HG03095 (cell line): ENCODE measurements around the gene MTRFR.
"Not testable (repeated sequence)": the region's sequence is repeated elsewhere in the genome, so short reads cannot be mapped to it uniquely, and the experiment has no call there.

Experiments
- ATAC-seq: cut with Tn5 transposase; IDR thresholded peaks from one replicate; pipeline ENCODE4 v1.9.1; 2021; ENCODE audit warnings: moderate library complexity; ENCODE audit not compliant: unreplicated experiment

Gene MTRFR

DNA sequence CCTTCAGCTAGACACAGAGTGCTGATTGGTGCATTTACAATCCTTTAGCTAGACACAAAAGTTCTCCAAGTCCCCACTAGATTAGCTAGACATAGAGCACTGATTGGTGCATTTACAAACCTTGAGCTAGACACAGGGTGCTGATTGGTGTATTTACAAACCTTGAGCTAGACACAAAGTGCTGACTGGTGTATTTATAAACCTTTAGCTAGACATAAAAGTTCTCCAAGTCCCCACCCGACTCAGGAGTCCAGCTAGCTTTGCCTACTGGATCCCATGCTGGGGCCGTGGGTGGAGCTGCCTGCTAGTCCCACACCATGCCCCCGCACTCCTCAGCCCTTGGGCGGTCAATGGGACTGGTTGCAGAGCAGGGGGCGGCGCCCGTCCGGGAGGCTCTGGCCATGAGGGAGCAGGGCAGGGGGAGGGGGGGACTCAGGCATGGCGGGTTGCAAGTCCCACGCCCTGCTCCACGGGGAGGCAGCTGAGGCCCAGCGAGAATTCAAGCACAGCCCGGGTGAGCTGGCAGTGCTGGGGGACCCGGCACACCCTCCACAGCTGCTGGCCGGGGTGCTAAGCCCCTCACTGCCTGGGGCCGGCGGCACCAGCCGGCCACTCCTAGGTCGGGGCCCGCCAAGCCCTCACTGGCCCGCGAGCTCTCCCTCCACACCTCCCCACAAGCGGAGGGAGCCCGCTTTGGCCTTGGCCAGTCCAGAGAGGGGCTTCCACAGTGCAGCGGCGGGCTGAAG is 15.9 kb downstream of the MTRFR start:
- not testable (repeated sequence) for ATAC-seq

DNA sequence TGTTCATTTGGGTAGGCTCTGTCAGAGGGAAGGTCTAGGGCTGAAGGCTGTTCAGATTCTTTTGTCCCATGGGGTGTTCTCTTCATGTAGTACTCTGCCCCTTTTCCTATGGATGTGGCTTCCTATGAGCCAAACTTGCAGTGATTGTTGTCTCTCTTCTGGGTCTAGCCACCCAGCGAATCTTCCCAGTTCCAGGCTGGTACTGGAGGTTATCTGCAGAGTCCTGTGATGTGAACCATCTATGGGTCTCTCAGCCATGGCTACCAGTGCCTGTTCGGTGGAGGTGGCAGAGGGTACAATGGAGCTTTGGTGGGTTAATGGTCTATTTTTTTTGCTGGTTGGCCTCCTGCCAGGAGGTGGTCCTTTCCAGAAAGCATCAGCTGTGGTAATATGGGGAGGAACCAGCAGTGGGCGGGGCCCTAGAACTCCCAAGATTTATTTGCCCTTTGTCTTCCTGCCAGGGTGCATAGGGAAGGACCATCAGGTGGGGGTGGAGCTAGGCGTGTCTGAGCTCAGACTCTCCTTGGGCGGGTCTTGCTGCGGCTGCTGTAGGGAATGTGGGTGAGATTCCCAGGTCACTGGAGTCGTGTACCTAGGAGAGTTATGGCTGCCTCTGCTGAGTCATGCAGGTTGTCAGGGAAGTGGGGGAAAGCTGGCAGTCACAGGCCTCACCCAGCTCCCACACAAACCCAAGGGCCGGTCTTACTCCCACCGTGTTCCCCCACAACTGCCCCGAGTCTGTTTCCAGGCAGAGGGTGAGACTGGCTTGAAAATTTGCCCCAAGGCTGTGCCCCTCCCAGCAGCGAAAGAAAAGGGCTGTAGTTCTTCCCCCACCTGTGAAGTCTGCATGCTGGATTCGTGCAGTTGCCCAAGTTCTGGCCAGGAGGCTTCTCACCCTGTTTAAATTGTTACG is 17.5 kb downstream of the MTRFR start:
- no peak for ATAC-seq

DNA sequence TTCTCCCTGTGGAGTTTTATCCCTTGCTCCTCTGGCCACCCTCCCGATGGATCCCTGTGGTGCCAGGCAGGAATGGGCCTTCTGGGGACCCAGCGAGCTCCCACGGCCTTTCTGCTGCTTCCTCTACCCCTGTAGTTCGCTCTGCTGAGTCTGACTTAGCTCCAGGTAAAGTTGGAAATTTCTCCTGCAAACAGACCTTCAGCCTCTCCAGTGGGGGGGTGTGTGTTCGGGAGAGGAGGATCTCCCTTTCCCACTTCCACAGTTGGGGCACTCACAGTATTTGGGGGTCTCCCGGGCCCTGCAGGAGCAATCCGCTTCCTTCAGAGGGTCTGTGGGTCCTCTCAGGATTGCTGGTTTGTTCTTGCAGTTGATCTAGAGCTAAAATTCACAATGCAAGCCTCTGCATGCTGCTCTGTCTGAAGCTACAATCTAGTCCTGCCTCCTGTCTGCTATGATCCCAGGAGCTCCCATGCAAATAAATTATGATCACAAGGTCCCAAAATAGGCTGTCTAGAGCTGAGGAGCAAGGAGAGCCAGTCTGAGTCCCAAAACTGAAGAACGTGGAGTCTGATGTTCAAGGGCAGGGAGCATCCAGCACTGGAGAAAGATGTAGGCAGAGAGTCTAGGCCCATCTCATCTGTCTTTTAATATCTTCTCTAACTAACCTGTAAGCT is 18.3 kb downstream of the MTRFR start:
- ATAC-seq: no peak

DNA sequence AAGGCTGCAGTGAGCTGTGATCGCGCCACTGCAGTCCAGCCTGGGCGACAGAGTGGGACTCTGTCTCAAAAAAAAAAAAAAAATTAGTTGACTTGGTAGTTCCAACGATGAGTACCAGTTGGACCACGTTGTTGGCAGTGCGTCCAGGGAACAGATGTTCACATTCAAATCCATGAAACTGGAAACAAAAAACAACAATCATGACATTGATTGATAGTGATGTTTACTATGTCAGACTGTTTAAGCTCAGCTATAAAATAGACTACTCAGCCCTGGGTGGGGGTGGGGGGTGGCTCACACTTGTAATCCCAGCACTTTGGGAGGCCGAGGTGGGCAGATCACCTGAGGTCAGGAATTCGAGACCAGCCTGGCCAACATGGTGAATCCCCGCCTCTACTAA is 19.1 kb downstream of the MTRFR start:
- ATAC-seq: not testable (repeated sequence)

DNA sequence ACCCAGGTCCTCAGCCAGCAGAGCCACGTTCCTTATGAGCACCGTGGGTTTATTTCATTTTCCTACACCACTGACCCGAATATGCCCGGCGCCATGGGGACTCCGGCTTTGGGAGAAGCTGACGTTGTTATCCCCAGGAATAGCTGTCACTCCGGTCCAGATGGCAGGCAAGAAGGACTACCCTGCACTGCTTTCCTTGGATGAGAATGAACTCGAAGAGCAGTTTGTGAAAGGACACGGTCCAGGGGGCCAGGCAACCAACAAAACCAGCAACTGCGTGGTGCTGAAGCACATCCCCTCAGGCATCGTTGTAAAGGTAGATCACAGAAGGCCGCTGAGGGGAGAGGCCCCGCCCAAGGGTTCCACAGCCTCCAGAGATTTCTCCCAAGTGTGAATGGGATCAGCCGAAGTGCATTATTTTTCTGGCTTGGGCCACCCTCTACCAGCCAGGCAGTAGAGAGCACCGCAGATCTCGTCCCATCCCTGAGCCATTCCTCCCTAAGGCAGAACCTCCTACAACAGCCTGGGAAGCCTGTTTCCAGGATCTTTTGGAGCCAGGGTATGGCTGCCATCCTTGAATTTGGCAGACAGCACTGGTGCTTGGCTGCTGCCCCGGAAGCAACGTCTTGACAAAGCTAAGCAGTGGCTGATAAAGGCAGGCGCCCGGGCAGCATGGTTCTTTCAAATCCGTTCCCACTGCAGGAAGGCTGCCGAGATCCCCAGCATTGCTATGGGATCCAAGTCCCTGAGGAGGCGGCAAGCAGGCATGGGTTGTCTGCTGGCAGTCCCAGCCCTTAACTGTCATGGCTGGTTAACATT is 20.6 kb downstream of the MTRFR start:
- ATAC-seq: no peak

DNA sequence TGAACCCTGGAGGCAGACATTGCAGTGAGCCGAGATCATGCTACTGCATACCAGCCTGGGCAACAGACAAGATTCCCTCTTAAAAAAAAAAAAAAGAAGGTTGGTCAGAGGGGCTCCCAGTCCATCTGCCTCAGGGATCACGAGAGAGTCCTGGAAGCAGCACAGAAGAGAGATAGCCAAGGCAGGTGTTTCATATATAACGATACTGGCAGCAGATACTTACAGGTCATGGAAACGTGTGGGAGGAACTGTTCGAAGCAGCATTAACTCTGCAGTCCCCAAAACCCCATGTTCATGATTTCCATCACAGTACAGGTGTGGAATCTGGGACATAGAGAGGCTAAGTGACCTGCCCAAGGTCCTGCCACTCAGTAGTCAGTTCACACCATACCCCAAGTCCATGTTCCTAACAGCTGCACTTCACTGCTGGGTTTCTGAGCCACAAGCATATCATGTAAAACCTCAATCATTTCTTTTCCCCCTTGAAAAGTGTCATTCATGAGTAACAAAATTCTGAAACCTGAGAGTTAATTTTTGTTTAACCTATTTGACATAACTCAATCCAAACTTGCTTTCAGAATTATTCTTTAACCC is 21.7 kb downstream of the MTRFR start:
- no peak for ATAC-seq

DNA sequence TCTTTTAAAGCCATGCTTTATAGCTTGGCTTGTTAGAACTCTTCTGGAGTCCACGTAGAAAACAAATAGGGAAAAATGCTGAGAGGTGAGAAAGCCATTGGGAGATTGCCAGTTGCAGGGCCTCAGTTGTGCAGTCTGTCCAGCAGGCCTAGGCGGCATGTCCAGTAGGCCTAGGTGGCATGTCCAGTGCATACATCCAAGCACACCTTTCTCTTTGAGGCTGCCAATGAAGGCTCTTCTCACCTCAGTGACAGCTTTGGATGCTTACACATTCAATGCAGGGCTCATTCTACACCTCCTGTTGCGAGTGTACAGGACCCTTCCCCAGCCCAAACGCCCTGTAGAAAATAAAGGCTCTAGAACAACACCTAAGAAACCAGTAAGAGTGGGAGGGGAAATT is 25.4 kb downstream of the MTRFR start:
- ATAC-seq: no peak

DNA sequence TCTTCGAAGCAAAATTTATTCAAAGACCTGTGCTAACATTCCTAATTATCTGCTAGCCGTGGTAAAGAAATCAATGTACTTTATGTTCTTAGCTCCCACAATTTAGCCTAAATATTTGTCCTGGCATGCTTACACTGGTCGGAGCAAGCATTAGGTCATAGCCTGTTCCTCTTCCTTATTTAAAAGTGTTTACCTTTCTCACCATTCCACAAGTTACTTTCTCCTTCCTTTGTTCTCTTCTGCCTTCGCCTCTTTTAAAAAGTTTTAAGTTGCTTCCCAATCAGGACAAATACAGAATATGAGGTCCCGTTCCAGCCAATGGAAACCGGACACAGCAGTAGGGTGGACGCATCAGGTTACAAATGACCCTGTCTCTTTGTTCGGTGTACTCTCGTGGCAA is 26.8 kb downstream of the MTRFR start:
- no peak for ATAC-seq

DNA sequence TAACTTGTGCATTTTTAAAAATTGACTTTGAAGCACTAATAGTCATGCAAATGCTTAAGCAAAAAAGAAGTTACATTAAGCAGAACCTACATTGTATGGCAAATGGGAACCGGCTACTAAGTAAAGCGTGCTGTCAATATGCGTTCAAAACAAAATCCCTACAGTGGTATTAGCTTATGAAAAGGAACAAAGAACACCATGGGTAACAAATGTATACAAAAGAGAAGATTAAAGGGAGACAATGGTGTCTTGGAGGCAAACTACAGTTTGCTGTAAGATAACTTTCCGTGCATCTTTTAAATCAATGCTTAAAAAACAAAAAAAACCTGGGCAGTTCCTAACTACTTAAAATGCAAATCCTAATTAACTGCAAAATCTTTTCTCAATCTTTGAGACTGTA is 28.0 kb downstream of the MTRFR start:
- ATAC-seq: no peak

DNA sequence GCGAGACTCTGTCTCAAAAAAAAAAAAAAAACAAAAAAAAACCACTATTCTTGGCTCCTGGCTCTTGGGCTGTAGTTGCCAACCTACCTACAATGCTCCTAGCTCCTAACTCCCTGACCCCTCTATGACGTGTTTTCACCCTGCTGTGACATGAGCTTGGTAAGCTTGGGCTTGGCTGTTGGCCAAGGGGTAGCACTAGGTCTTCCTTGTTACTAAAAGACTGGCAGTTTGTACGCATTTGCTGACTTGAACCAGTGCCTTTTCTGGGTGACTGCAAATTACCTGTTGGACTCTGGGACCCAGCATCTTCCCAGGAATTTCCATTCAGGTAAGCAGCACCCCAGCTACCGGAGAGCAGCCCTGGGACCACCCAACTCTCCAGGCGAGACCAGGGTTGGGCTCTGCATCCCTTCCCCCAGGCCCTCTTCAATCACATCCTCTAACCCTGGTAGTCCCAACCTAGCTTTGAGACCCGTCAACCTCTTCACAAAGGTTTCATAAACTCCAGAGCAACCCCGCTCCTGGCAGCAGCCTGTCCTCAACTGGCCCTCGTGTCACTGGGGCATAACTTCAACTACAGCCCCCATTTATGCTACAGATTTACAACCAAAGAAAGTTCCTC is 30.1 kb downstream of the MTRFR start:
- no peak for ATAC-seq

DNA sequence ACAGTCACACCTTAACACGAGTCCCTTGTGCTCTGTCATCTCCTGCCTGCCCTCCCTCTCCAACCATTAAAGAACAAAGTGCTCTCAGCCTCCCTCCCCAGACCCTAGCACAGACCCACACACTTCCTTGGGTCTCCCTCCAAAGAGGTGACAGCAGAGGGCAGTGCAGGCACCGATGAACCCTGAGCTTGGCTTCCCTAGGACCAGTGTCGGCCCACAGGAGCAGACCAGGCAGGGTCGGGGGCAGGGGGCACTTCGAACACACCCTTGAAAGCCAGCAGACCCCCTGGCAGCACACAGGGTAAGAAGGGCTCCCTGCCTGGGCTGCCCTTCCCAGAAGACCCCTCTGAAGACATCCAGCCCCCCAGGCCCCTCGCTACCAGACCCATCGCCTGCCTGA is 31.4 kb downstream of the MTRFR start:
- no peak for ATAC-seq

DNA sequence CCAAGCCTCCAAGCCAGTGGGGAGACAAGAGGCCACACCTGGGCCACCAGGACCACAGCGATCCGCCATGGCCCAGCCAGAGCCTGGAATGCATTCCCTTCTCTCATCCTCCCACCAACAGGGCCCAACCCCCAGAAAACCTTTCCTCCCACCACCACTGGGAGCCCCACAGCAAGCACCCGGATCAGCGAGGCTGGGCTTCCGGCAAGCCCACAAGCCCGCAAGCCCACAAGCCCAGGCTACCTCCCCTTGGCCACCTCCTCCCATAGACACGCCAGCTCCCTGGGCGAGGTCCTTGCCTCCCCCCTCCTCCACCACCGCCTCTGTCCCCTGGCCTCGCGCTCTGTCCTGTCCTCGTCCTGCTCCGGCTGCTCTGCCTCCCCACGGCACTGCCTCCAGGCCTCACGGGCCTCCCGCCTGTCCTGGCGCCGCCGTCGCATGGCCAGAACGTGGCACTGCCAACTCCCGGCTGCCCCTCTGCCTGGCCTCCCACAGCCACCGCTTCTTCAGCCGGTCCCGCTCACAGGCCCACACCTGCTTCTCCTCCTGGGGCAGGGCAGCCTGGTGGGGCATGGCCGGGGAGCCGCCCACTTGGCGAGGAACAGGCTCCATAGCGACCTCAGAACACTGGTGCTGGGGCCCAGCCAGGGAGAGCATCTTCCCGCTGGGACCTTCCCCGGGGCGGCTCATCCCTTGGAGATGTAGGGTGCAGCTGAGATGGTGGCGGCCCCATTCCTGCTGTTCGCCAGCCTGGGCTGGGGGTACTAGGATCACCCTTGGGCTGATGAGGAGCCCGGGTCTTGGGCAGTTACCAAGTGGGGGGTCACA is 32.8 kb downstream of the MTRFR start:
- no peak for ATAC-seq

DNA sequence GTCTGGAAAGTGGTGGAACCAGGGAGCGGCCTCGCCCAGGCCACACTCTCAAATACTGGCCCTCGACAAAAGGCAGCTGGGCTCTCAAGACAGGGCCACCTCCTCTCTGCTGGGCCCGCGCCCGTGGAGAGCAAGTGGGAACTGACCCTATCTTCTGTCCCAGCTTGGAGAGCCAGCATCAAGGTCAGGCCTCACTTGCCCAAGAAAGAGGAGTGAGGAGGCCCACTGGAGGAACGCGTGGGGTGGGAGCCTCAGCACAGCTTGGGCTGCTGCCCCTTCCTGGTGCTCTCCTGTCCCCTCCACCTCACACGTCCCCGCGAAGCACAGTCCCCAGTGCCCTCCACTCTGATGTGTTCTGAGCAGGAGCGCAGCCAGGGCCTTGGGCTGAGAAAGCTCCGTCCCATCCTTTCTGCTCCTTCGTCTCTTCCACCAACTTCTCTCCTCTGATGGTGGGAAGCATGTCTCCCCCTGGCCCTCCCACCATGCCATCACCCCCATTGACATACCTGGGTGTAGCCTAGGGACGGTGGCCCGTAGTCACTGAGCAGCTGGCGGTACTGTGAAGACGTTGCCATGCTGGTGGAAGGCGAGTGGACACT is 33.5 kb downstream of the MTRFR start:
- ATAC-seq: no peak

DNA sequence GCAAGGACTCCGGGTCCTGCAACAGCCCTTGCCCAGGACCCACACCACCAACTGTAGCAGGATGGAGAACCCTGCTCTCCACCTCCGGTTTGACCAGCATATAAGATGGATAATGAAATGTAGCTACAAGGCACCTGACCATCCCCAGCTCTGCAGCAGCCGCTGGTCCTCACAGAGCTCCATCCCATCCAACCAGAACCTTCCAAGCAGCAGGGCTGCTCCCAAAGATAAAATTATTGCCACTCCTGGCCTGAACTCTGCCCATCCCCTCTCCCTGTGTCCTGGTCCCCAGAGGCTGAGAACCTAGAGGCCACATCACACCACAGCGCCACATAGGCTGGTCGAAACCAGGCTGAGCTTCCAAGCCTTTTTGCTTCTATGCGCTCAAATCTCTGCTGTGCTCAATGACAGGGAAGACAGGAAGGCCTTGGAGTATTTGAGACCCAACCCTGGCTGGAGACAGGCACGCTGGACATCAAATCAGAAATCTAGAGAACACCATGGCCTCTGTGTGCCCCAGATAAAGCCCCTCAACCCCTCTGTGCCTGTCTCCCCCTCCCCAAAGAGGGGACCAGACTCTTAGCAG is 34.2 kb downstream of the MTRFR start:
- no peak for ATAC-seq

DNA sequence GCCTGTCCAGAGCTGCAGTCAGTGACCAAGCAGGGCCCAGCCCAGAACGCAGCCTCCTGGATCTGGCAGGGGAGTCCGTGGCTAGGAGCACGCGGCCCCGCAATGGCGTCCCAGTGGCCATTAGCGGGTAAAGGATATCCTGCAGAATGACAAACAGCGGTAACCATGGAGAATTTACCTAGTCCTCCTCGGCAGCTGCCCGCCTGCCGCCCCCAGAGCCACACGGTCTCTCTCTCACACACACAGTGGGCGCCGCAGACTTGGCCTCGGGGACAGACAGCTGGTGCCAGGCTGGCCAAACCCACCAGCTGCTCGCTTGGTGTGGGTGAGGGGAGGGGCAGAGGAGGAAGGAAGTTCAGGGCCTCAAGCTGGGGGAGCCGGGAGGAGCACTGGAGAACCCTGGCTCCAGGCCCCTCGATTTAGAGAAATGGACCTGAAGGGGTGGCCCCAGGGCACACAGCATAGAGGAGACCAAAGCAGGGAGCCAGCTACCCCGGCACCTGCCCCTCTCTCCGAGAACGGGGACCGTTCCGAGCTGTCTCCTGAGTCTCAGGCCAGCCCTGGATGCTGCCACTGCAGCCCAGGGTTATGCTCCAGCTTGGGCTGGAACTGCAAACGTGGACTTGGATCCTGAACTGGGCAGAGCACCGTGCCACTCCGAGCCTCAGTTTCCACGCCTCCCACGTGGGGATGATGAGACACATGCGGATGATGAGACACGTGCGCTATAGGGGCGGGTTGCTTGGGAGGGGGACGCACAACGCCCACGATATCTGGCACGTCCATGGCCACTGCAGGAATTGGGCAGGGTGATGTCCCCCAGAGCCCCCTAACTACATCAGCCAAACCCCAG is 35.0 kb downstream of the MTRFR start:
- no peak for ATAC-seq

DNA sequence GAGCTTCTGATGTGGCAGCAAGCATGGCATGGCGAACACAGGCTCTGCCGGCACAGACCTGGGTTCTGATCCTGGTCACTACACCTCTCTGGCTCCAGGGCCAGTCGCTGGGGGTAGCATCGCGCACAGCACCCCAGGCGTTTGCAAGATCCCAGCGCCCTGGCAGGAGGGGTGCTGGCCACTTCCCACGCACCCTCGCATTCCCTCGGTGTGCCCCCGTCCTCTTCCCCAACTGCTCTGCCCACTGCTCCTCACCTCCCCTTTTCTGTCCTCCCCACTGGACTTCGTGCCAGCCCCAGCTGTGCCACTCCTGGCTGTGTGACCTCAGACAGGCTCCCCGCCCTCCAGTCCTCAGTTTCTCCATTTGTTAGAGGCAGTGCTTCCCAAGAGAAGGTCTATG is 35.6 kb downstream of the MTRFR start:
- no peak for ATAC-seq

DNA sequence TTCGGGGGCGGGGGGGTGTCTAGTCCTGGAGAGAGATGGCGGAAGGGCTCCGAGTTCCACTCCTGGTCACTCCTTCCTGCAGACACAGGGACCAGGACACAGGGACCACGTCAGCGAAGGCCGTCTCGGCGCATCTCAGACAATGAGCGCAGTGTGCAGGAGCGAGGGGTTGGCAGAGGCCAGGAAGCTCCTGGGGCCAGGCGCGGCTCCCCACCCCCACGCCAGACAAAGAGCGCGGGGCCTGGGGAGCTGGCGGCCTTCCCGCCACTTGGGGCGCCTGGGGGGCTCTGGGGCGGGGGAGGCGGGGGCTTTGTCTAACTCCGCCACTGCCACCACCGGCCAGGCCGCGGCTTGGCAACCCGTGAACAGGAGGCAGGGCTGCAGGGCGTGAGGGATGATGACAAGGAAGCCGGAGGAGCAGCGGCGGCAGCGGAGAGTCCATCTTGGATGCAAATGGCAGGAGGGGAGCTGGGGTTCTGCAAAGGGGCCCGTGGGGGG is 36.2 kb downstream of the MTRFR start:
- no peak for ATAC-seq
